ENCODE measurements around the gene ECSCR.
A peak's percentile ranks its signal among the peaks of the same experiment; 100 is the strongest.
"Not testable (repeated sequence)": the region's sequence is repeated elsewhere in the genome, so short reads cannot be mapped to it uniquely, and the experiment has no call there.

Gene ECSCR

GRCh38 chr5:139410993-139411828 lies 51.3 kb downstream of the ECSCR start:
- DNase-seq: no peak

GRCh38 chr5:139410121-139410992 lies 52.2 kb downstream of the ECSCR start:
- DNase-seq: no peak

GRCh38 chr5:139409116-139409515 lies 53.4 kb downstream of the ECSCR start:
- DNase-seq: not testable (repeated sequence)

GRCh38 chr5:139408191-139408590 lies 54.4 kb downstream of the ECSCR start:
- DNase-seq: no peak

DNA sequence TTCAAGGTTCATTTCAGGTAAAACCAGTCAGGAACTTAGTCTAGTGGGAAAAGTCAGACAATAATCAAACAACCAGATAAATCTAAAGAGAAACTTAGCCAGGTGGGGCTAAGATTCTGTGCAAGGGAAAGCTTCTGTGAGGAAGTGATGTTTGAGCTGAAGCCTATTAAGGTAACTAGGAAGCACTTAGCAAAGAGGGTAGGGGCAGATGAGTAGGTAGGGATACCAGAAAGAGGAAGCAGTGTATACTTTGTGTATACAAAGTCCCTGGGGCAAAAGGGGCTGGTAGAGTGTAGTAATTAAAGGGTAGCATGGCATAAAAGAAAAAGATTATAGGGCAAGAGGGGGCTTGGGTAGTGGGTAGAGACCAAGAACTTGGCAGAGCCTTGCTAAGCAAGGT lies 55.0 kb downstream of the ECSCR start:
- no peak for DNase-seq

- DNase-seq: no peak
Observed at GRCh38 chr5:139406963-139407362, 55.6 kb downstream of the ECSCR start.

DNA sequence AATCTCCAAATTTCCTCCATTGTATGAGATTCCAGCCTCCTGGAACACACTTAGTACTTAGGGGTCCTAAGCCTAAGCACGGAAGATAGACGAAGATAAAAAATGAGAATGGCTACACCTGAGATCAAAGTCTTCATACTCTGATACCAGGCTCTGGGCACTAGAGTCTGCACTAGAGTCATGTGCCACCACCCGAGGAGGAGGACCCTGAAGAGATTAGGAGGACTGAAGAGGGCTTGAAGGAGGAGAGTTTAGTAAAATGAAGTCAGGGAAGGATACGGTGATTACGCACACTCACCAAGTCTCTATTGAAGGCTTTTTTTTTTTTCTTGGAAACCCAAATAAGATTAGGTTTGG lies 58.1 kb downstream of the ECSCR start:
- DNase-seq: no peak

GRCh38 chr5:139403787-139404483 lies 58.6 kb downstream of the ECSCR start, which contains the start of gene SPATA24:
TSS of gene SPATA24 (minus strand) at chr5:139404089. CDS start at chr5:139404060, 29 bp downstream.
- DNase-seq: peak; percentile 98 to 99 (median 98)

DNA sequence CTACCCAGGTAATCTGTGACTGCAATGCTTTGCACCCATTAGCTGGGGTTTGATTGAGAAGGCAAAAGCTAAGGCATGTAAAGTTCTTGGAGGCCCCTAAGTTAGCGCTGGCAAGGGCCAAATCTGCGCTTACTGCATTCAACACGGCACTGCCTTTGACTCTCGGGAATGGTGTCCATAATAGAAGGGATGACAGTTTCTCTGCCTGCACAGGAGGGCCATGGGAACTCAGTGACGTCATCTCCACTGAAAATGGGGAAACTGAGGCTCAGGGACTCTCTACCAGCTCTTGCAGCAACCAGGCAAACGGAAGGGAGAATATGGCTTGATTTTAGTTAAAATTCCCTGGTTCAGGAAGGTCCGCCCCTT lies 59.1 kb downstream of the ECSCR start:
- no peak for DNase-seq

GRCh38 chr5:139402561-139403158 lies 59.9 kb downstream of the ECSCR start:
- DNase-seq: peak; percentile 38 to 62 (median 46)

- DNase-seq: no peak
Observed at GRCh38 chr5:139401546-139401945, 61.0 kb downstream of the ECSCR start.

DNA sequence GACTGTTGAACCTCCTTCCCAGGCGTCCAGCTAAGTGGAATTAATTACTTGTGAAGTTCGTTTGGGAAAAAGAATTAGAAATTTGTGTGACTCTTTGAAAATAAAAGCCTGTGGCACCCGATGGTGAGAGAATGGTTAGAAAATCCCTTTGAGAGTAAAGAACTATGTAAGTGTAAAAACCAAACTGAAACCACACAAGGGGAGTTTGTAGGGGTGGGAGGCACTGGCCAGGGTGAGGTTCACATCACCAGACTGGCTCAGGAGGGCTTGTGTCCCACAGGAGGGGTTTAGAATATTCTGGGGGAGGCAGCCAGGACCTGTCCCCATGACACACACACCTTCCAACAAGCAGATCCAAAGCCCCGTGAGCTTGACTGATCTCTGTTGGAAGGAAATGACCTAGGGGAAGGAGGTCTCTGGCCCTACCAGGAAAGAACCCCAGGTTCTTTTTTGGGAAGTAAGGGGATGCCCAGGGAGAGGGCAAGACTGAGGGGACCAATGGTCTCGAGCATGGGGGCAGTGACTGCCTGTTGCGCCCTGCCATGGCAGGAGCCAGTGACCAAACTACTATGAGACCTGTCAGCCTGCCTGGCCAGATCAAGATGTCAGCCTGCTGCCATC lies 62.9 kb downstream of the ECSCR start:
- DNase-seq: no peak
